Fibroblast of skin of left biceps (primary cell): ENCODE results near the gene NAPSA.
"Not testable (repeated sequence)": the region's sequence is repeated elsewhere in the genome, so short reads cannot be mapped to it uniquely, and the experiment has no call there.

Experiments
- DNase-seq, 2 experiments: peaks; one replicate each; pipeline ENCODE4 v3.0.0-alpha.2; 2013; ENCODE audit warnings: low read depth in 2 of 2

The NAPSA gene

DNA sequence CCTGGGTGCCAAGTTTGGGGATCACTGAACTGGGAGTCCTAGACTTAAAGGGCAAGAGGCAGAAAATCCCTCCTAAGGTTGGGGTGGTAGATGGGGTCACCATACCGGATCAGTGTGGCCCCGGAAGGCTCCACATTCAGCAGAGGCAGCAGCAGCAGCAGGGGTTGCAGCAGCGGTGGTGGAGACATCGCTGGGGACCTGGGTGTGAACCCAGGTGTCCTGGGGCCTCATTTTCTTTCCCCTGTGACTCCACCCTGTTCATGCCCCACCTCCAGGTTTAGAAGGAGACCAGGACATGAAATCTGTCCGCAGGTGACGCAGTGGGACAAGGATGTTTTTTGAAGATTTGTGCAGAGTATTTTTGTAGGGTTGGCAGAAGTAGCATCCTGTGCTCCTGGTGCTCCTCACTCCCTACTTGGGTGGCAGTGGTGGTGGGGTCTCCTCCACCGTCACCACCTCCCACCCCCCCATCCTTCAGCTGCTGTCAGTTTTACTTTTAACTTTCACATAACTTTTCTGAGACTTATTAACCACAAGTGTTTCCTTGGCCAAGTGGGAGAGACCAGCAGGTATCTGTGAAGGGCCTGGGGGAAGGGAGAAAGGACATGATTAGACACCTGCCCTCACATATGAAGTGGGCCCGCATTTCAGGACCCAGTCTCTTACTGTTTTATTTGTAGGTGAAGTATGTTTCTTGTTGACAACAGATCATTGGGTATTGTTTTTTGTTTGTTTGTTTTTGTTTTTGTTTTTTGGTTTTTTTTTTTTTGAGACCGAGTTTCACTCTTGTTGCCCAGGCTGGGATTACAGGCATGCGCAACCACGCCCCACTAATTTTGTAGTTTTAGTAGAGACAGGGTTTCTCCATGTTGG is at the start of gene NAPSA:
Gene NAPSA (minus strand): TSS at position 206 of the 873 bp plus-strand sequence. CDS start 18 bp downstream, at position 188.
- no peak for DNase-seq

DNA sequence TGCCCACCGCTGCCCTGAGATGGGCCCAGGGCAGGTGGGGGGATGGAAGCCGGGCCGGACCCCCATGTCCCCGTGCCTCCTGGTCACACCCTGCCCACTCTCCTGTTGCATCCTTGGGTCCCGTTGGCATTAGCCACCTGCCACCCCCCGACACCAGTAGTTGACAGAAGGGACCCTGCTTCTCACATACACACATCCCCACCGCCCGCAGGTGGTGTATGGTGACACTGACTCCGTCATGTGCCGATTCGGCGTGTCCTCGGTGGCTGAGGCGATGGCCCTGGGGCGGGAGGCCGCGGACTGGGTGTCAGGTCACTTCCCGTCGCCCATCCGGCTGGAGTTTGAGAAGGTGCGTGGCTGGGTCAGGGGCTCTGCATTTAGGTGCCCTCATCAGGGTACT is 48.1 kb upstream of the NAPSA start:
- DNase-seq: no peak

DNA sequence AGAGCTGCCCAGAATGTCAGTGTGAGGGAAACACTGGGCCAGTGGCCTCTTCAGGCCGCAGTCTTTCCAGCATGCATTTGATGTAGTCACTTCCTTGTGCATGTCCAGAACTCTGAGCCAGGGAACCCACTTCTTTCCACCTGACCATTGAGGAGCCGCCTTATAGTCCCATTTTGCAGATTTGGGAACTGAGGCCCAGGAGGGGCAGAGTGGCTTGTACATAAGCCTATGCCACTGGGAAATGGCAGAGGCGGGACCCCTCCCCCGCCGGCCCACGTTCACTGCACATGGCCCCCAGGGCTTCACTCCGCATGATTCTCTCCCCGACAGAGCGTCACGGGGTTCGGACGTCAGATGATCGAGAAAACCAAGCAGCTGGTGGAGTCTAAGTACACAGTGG is 47.7 kb upstream of the NAPSA start:
- DNase-seq: no peak

DNA sequence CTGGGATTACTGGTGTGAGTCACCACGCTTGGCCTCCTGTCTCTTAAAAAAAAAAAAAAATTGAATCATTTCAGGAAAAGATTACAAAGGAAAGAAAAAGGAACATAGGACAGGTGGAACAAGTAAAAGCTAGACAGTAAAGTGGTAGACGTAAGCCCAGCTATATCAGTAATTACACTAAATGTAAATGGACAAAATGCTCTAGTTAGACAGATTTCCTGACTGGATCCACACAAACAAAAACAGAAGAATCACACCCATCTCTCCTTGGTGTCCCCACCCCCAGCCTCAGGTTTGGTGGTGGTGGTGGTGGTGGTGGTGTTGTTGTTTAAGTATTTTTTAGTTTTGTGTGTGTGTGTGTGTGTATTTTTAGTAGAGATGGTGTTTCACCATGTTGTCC is 47.0 kb upstream of the NAPSA start:
- no peak for DNase-seq

DNA sequence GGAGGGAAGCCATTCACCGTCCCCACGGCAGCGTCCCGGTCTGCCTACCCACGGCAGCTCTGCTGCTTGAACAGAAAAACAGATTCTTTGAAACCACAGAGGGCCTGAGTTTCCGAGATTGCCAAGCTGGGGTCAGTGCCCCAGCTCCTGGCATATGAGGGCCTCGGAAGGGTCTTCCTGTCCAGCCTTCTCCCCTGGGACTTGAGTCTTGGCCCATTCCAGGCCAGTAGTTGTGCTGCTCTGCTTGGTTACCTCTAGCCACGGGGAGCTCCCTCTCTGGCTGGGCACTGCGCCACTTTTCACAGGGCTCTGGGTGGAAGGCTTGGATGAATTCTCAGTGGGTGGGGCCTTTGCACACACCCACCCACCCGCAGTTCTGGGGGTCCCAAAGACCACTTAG is 44.7 kb upstream of the NAPSA start:
- no peak for DNase-seq

DNA sequence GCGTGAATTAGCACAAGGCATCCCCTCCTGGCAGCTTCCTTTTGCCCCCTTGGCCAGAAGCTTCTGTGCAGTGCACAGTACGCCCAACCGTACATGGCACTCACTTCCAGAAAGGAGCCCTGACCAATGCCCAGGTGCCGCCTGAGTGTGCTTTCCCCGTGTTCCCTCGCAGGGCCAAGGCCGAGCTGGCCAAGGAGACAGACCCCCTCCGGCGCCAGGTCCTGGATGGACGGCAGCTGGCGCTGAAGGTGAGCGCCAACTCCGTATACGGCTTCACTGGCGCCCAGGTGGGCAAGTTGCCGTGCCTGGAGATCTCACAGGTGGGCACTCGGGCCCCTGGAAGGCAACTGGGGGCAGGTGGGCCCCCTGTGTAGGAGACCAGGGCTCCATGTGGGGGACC is 43.9 kb upstream of the NAPSA start:
- no peak for DNase-seq

DNA sequence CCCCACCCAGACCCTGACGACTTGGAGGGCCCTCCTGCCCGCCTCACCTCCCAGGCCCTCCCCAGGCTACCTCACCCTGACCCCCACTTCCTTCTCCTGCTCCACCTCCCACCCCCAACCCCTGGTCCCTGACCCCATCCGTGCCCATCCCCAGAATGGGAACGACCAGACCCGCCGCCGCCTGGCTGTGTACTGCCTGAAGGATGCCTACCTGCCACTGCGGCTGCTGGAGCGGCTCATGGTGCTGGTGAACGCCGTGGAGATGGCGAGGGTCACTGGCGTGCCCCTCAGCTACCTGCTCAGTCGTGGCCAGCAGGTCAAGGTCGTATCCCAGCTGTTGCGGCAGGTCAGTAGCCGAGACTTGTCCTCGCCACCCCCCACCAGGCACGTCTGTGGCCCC is 41.4 kb upstream of the NAPSA start:
- DNase-seq: no peak

DNA sequence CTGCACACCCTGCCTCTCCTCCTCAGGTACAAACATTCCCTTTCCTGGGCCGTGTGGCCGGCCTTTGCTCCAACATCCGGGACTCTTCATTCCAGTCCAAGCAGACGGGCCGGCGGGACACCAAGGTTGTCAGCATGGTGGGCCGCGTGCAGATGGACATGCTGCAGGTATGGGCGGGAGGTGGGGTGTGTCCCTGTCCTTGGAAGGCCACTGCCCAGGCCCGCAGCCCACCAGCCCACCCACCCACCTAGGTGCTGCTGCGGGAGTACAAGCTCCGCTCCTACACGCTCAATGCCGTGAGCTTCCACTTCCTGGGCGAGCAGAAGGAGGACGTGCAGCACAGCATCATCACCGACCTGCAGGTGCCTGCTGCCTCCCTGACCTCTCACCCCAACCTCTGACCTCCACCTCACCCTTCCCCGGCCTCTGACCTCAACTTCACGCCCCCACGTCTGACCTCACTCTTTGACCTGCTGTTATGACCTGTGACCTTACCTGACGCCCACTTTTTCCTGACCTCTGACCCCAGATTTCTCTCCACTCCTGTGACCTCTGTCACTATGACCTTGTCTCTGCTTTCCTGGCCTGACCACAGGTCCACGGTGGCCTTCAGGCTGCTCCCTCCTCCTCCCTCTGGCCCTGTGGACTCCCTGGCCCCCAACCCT is 40.8 kb upstream of the NAPSA start:
- no peak for DNase-seq

DNA sequence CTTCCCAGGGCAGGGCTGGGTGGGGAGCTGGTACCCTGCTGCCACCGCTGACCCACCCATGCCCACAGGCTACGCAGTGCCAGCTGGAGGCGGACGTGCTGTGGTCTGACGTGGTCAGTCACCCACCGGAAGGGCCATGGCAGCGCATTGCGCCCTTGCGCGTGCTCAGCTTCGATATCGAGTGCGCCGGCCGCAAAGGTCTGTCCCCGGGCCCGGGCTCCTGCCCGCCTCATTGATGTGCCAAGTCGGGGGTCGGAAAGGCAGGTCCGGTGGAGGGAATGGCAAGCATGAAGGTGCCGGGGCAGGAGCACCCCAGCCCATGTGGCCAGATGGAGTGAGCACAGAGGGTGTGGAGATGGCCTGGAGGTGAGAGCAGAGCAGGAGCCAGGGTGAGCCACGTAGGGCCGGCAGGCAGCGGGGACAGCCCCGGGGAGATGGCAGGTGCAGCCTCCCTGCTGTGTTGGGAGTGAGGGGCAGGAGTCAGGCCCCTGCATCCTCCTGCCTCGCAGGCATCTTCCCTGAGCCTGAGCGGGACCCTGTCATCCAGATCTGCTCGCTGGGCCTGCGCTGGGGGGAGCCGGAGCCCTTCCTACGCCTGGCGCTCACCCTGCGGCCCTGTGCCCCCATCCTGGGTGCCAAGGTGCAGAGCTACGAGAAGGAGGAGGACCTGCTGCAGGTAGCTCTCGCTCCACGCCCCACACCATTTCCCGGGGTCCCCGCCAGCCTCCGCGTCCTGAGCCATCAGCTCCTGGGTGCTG is 37.3 kb upstream of the NAPSA start:
- no peak for DNase-seq

DNA sequence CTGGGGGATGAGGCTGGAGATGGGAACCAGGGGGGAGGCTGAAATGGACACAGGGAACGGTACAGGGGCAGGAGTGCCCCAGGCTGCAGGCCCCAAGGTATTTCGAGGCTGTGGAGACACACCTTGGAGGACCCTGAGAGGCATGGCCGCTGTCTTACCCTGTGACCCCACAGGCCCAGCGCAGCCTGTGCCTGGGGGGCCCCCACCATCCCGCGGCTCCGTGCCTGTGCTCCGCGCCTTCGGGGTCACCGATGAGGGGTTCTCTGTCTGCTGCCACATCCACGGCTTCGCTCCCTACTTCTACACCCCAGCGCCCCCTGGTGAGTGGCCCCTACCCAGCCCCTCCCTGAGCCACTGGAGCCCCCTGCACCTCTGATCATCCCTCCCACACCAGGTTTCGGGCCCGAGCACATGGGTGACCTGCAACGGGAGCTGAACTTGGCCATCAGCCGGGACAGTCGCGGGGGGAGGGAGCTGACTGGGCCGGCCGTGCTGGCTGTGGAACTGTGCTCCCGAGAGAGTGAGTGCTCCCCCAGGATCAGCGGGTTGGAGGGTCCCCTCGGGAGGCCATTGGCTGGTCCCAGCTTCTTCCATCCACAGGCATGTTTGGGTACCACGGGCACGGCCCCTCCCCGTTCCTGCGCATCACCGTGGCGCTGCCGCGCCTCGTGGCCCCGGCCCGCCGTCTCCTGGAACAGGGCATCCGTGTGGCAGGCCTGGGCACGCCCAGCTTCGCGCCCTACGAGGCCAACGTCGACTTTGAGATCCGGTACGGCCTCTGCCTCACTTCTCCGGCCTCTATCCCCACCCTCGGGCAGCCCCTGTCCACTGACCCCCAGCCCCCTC is 36.4 kb upstream of the NAPSA start:
- no peak for DNase-seq

DNA sequence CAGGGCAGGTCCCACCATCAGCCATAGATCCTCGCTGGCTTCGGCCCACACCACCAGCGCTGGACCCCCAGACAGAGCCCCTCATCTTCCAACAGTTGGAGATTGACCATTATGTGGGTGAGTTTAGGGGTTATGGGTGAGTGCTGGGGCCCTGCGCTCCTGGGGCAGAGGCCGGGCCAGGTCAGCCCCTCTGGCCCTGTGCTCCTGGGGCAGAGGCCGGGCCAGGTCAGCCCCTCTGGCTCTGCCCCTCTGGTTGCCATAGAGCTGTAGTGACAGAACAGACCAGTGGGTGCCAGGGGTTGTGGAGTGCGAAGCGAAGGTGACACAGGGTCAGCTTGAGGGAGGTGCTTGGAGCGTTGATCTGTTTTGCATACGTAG is 33.9 kb upstream of the NAPSA start:
- DNase-seq: no peak

DNA sequence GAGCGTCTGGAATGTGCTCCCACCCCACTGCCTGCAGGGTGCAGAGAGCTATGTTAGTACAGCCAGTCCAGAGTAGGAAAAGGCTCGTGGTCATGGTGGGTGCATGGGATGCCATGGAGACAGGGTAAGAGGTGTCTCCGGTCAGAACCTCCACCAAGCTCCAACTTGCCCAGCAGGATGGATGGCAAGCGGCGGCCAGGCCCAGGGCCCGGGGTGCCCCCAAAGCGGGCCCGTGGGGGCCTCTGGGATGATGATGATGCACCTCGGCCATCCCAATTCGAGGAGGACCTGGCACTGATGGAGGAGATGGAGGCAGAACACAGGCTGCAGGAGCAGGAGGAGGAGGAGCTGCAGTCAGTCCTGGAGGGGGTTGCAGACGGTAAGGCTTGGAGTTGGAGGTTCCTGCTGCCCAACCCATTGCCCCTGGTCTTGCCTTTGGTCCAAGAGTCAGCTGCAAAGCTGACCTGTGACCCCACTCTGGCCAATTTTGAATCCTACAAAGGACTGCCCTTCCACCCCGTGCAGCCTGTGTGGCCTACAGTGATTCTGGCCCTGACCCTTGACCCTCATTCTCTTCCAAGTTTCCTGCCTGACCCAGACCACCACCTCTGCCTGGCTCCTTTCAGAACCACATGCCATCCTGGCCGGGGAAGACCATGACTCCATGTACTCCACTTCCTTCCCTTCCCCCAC is 33.4 kb upstream of the NAPSA start:
- DNase-seq: no peak

DNA sequence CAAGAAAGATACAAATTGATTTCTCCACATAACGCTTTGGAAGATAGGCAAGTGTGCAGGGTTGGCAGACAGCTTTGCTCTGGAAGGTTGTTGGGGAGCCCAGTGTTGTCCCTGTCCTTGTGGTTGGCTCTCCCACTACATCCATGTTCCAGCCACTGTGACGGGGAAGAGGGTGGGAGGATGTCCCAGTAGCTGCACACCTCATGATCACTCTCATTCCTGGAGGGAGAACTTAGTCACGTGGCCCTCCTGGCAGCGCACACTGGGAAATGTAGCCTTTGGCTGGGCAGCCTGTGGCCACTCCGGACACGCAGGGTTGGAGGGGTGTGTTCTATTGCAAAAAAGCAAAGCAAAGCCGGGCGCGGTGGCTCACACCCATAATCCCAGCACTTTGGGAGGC is 28.6 kb upstream of the NAPSA start:
- no peak for DNase-seq

DNA sequence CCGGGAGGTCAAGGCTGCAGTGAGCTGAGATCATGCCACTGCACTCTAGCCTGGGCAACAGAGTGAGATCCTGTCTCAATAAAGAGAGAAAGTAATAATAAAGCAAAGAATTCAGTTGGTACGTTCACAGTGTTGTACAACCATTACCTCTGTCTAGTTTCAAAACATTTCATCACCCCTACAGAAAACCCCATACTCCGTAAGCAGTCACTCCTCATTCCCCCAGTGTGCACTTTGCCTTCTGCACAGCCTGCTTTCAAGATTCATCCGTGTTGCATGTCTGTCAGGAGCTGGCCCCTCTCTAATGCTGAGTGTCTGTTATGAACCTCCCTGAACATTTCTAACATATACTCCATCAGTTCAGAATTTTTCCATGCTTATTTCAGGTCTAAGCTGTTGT is 28.1 kb upstream of the NAPSA start:
- no peak for DNase-seq

DNA sequence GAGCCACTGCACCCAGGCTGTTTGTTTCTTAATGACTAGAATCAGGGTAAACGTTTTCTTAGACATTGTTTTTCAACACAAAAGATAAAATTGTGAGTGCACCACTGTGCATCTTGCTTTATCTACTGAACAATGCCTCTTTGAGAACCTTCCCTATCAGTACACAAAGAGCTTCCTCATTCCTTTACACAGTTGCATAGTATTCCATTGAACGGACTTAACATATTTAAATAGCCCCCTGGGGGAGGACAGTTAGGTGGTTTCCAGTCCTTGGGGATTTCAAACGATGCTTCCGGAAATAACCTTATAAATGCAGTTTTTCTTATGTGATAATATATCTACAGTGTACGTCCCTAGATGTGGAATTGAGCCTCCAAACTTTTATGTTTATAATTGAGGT is 27.3 kb upstream of the NAPSA start:
- DNase-seq: no peak

DNA sequence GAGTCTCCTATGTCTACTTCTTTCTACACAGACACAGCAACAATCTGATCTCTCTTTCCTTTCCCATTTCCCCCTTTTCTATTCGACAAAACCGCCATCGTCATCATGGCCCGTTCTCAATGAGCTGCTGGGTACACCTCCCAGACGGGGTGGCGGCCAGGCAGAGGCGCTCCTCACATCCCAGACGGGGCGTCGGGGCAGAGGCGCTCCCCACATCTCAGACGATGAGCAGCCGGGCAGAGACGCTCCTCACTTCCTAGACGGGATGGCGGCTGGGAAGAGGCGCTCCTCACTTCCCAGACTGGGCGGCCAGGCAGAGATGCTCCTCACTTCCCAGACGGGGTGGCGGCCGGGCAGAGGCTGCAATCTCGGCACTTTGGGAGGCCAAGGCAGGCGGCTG is 25.5 kb upstream of the NAPSA start:
- not testable (repeated sequence) for DNase-seq

DNA sequence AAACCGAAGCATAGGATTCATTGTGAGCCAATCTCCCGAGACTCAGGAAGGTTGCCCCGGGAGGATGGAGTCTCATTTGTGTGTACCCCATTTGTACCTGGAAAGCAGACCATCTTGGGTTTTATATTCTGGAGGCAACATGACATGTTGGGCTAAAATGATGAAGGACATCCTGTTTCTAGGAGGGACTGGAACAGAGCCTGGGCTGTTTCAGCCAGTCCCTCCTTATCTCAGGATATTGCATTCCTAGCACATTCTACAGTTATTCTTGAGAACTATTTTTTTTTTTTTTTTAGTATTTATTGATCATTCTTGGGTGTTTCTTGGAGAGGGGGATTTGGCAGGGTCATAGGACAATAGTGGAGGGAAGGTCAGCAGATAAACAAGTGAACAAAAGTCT is 24.9 kb upstream of the NAPSA start:
- DNase-seq: not testable (repeated sequence)

DNA sequence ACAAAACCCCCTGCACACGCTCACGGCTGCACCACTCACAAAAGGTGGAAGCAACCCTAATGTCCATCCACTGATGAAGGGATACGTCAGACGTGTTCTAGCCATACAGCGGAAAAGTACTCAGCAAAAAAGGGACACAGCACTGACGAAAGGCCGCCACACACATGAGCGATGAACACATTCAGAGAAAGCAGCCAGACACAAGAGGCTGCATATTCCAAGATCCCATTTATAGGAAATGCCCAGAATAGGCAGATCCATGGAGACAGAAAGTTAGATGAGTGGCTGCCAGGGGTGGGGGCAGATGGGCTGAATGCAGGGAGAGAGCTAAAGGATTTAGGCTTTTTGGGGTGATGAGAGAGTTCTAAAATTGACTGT is 22.4 kb upstream of the NAPSA start:
- no peak for DNase-seq

DNA sequence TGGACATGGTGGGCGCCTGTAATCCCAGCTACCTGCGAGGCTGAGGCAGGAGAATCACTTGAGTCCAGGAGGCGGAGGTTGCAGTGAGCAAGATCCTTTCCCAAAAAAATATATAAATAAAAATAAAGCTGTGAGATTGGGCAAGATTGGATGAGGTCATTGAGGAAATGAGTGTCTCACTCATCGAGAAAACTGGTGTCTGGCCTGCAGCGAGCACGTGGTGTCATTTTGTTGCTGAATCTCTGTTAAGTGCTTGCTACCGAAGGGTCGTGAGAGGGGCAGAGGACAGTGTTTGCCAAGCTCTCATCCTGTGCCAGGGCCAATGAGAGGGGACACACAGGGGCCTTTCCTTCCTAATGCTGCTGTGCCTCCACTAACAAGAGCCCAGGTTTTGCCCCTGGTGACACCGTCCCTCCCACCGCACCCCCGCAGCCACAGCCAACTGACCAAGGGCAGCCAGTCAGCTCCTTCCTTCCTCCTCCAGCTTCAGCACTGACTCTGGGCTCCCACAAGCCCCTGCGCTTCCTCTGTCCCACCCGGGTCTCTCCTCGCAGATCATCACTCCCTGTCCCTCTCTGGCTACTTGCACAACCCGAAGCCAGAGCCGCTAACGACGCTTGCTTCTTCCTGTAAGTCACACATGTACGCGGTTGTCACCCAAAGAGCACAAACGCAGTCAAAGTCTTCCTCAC is 21.9 kb upstream of the NAPSA start:
- DNase-seq: no peak

DNA sequence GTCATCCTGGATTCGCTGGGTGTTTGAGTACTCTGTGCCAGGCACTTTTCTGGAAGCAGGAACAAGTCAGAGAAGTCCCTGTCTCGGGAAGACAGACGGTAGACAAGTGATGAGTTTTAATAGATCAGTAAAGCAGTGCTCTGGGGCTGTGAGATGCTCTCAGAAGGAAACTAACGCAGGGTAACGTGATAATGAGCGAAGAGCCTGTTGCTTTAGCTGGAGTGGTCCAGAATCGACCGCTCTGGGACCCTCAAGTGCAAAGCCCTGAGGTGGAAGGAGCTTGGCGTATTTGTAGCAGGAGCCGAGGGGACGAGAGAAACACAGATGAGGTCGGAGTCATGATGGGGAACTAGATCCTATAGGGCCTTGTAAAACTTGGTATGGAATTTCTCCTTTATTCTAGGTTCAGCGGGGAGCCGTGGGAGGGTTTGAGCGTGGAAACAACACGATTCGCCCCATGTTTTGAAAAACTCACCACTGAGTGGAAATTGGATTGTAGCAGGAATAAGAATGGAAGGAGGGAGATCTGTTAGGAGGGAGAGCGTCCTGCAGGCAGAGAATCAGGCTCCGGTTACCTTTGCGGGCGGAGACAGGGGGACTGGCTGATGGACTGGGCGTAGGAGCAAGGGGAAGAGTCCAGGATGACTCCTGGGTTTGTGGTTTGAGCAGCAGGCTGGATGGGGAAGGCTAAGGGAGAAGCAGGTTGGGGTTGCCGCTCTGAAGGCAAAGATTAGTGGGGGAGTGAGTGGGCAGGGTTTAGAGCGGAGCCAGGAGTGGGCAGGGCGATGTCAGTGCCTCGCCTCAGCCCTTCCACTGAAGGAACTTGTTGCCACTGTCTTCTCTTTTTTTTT is 19.5 kb upstream of the NAPSA start:
- DNase-seq: no peak
